Ishikawa (cell line): Measurements from ENCODE around the gene HCK.

Experiments
- CEBPB ChIP-seq: IDR thresholded peaks from 2 replicates; pipeline ENCODE4 v1.6.1; 2012
- CREB1 ChIP-seq: IDR thresholded peaks from 2 replicates; pipeline ENCODE4 v1.6.1; 2012; ENCODE audit warnings: low read depth
- EGR1 ChIP-seq: IDR thresholded peaks from 2 replicates; pipeline ENCODE4 v1.6.1; 2012
- EP300 ChIP-seq: IDR thresholded peaks from 2 replicates; pipeline ENCODE4 v1.6.1; 2012; ENCODE audit warnings: borderline replicate concordance
- FOXM1 ChIP-seq: IDR thresholded peaks from 2 replicates; pipeline ENCODE4 v1.6.1; 2012; ENCODE audit warnings: low read depth, borderline replicate concordance
- NFIC ChIP-seq: IDR thresholded peaks from 2 replicates; pipeline ENCODE4 v1.6.1; 2012
- TAF1 ChIP-seq: IDR thresholded peaks from 2 replicates; pipeline ENCODE4 v1.6.1; 2012; ENCODE audit warnings: low read depth, mild to moderate bottlenecking
- TEAD4 ChIP-seq: IDR thresholded peaks from 2 replicates; pipeline ENCODE4 v1.6.1; 2012
- YY1 ChIP-seq: IDR thresholded peaks from 2 replicates; pipeline ENCODE4 v1.6.1; 2012; ENCODE audit warnings: low read depth
- ZBTB7A ChIP-seq: IDR thresholded peaks from 2 replicates; pipeline ENCODE4 v1.6.1; 2012; ENCODE audit warnings: low read depth
- TF ChIP-seq, protein P1 (sequence below): IDR thresholded peaks from 2 replicates; pipeline ENCODE4 v1.6.1; 2012; ENCODE audit warnings: low read depth, mild to moderate bottlenecking

DNA sequence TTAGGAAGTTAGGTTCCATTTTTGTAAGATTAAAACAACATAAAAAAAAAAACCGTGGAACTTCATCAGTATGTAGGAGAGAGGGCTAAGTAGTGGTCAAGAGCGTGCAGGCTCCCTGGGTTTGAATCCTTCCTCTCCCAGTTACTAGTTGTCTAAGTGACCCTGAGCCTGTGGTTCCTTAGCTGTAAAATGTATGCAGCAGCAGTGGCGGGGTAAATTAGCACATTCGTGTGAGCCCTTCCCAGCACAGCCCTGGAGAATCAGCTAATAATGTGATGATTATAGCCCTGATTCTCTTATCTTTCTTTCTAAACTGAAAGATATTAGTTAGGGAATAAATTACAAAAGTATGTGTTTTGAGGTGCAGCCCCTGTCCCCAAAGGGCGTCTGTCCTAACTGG lies 90.0 kb downstream of the HCK start:
- no peak for TF ChIP-seq TAF1
- TF ChIP-seq EGR1 = no peak
- TF ChIP-seq YY1 = no peak
- no peak for TF ChIP-seq FOXM1
- TF ChIP-seq, protein P1, sequence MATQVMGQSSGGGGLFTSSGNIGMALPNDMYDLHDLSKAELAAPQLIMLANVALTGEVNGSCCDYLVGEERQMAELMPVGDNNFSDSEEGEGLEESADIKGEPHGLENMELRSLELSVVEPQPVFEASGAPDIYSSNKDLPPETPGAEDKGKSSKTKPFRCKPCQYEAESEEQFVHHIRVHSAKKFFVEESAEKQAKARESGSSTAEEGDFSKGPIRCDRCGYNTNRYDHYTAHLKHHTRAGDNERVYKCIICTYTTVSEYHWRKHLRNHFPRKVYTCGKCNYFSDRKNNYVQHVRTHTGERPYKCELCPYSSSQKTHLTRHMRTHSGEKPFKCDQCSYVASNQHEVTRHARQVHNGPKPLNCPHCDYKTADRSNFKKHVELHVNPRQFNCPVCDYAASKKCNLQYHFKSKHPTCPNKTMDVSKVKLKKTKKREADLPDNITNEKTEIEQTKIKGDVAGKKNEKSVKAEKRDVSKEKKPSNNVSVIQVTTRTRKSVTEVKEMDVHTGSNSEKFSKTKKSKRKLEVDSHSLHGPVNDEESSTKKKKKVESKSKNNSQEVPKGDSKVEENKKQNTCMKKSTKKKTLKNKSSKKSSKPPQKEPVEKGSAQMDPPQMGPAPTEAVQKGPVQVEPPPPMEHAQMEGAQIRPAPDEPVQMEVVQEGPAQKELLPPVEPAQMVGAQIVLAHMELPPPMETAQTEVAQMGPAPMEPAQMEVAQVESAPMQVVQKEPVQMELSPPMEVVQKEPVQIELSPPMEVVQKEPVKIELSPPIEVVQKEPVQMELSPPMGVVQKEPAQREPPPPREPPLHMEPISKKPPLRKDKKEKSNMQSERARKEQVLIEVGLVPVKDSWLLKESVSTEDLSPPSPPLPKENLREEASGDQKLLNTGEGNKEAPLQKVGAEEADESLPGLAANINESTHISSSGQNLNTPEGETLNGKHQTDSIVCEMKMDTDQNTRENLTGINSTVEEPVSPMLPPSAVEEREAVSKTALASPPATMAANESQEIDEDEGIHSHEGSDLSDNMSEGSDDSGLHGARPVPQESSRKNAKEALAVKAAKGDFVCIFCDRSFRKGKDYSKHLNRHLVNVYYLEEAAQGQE = no peak
- no peak for TF ChIP-seq CREB1
- no peak for TF ChIP-seq CEBPB
- TF ChIP-seq ZBTB7A = no peak
- TF ChIP-seq EP300 = no peak
- TF ChIP-seq TEAD4 = no peak
- TF ChIP-seq NFIC = no peak
